CD14-positive monocyte (primary cell): ENCODE data around the gene TMF1. TPM values are rescaled to one million over a fixed set of nuclear protein-coding genes. Genes with fewer than 3 reads are reported as not detected.

ENCODE experiments used
- DNase-seq, 3 donors: peaks; one replicate each; pipeline ENCODE4 v3.0.0-alpha.2; 2011 to 2022
- H2AFZ ChIP-seq: 2 replicates; pipeline ENCODE4 v1.6.0; 2012; ENCODE audit warnings: mild to moderate bottlenecking, low read depth, low read length, inconsistent platforms; ENCODE audit not compliant: insufficient read depth, poor library complexity, severe bottlenecking
- H3K27ac ChIP-seq, 2 donors: 1 replicate in 1 of 2; 2 replicates in 1 of 2; pipeline ENCODE4 v1.5.1; 2012 to 2013; ENCODE audit warnings: low read length in 2 of 2, control low read depth in 1 of 2, inconsistent platforms in 1 of 2, low read depth in 1 of 2, mild to moderate bottlenecking in 1 of 2
- H3K27me3 ChIP-seq, 2 donors: one replicate each; pipeline versions ENCODE4 v1.6.0 to v1.6.1; 2011 to 2013; ENCODE audit warnings: low read length in 2 of 2; ENCODE audit not compliant: control insufficient read depth in 2 of 2, insufficient read depth in 2 of 2
- H3K36me3 ChIP-seq, 2 donors: replicated peaks in 1 of 2; 1 replicate in 1 of 2; 2 replicates in 1 of 2; pipeline versions ENCODE4 v1.5.1 to v1.6.1; 2012 to 2013; ENCODE audit warnings: low read length in 2 of 2, control low read depth in 1 of 2, inconsistent platforms in 1 of 2, mild to moderate bottlenecking in 1 of 2; ENCODE audit not compliant: insufficient read depth in 2 of 2, control insufficient read depth in 1 of 2
- H3K4me1 ChIP-seq, 2 donors: 1 replicate in 1 of 2; 2 replicates in 1 of 2; pipeline versions ENCODE4 v1.5.1 to v1.6.1; 2012 to 2013; ENCODE audit warnings: low read length in 2 of 2, control low read depth in 1 of 2, inconsistent platforms in 1 of 2, mild to moderate bottlenecking in 1 of 2, moderate library complexity in 1 of 2; ENCODE audit not compliant: insufficient read depth in 2 of 2, control insufficient read depth in 1 of 2
- H3K4me2 ChIP-seq: replicated peaks from 2 replicates; pipeline ENCODE3; 2012; ENCODE audit warnings: low read length, moderate library complexity, mild to moderate bottlenecking; ENCODE audit not compliant: poor library complexity, severe bottlenecking; ENCODE audit errors: extremely low read depth
- H3K4me3 ChIP-seq, 3 experiments: fragments of 200-600 bp in 1 of 3; sonication (generic) in 1 of 3; replicated peaks in 1 of 3; 1 replicate in 2 of 3; 2 replicates in 1 of 3; pipeline ENCODE4 v1.5.1; 2011 to 2013; ENCODE audit warnings: low read length in 3 of 3, mild to moderate bottlenecking in 3 of 3, control low read depth in 2 of 3, low read depth in 2 of 3, inconsistent platforms in 1 of 3, moderate library complexity in 1 of 3
- H3K79me2 ChIP-seq: 2 replicates; pipeline ENCODE4 v1.6.0; 2012; ENCODE audit warnings: mild to moderate bottlenecking, control low read depth, inconsistent platforms, low read length, moderate library complexity; ENCODE audit not compliant: insufficient read depth
- H3K9ac ChIP-seq: 2 replicates; pipeline ENCODE4 v1.6.0; 2017; ENCODE audit warnings: low read length, mild to moderate bottlenecking; ENCODE audit not compliant: insufficient read depth, poor library complexity, severe bottlenecking
- H3K9me3 ChIP-seq, 2 donors: replicated peaks in 1 of 2; 1 replicate in 1 of 2; 2 replicates in 1 of 2; pipeline versions ENCODE4 v1.5.1 to v1.6.1; 2012 to 2013; ENCODE audit warnings: low read length in 2 of 2, control low read depth in 1 of 2; ENCODE audit not compliant: control insufficient read depth in 1 of 2, insufficient read depth in 1 of 2
- H4K20me1 ChIP-seq: 2 replicates; pipeline ENCODE4 v1.6.0; 2012; ENCODE audit warnings: mild to moderate bottlenecking, low read length, control low read depth, moderate library complexity; ENCODE audit not compliant: insufficient read depth
- H3K27ac Mint-ChIP-seq, 7 donors: one replicate each; pipeline ENCODE4 v1.8.0; 2020; ENCODE audit warnings: mild to moderate bottlenecking in 7 of 7, mixed read lengths in 7 of 7, moderate library complexity in 6 of 7, inconsistent platforms in 2 of 7
- H3K27me3 Mint-ChIP-seq, 3 donors: one replicate each; pipeline ENCODE4 v1.8.0; 2021 to 2022; ENCODE audit warnings: low read depth in 3 of 3, mild to moderate bottlenecking in 3 of 3, mixed read lengths in 3 of 3, moderate library complexity in 3 of 3, inconsistent platforms in 1 of 3
- H3K36me3 Mint-ChIP-seq, 2 donors: one replicate each; pipeline ENCODE4 v1.8.0; 2020; ENCODE audit warnings: mixed read lengths in 2 of 2, inconsistent platforms in 1 of 2, mild to moderate bottlenecking in 1 of 2
- H3K4me1 Mint-ChIP-seq: one replicate; pipeline ENCODE4 v1.8.0; 2020; ENCODE audit warnings: mild to moderate bottlenecking, mixed read lengths
- H3K4me3 Mint-ChIP-seq, 2 donors: one replicate each; pipeline ENCODE4 v1.8.0; 2020; ENCODE audit warnings: mild to moderate bottlenecking in 2 of 2, mixed read lengths in 2 of 2, moderate library complexity in 1 of 2
- H3K9me3 Mint-ChIP-seq, 7 donors: one replicate each; pipeline ENCODE4 v1.8.0; 2020 to 2022; ENCODE audit warnings: mixed read lengths in 7 of 7, mild to moderate bottlenecking in 6 of 7, moderate library complexity in 6 of 7, inconsistent platforms in 2 of 7
- WGBS: methylation state at CpG from one replicate; pipeline ENCODE4 v1.1.5; 2013; ENCODE audit warnings: missing lambda C conversion rate; ENCODE audit not compliant: insufficient coverage; 5-methylcytosine and 5-hydroxymethylcytosine counted together
- intact Hi-C, 2 donors: fragments of 100-400 bp; cut with micrococcal nuclease; formaldehyde crosslinking; loops; one replicate each; pipeline versions ENCODE4 v1.15.0 to v1.15.1; 2023
- polyA plus RNA-seq, 3 donors: library from polyadenylated mRNA; depleted of rRNA in 1 of 3; unstranded in 2 of 3; stranded (reverse) in 1 of 3; fragments of 300-500 nt in 2 of 3; fragments of >200 nt in 1 of 3; fragmentation: Illumina TruSeq in 2 of 3; gene quantifications; 1 replicate in 2 of 3; 2 replicates in 1 of 3; pipeline ENCODE4 v1.2.3, GENCODE V29; 2012 to 2021
- TF ChIP-seq, protein P1 (sequence below): fragments of 200-600 bp; IDR thresholded peaks from one replicate; pipeline ENCODE4 v1.8.0; 2022; ENCODE audit warnings: antibody characterized with exemption, mild to moderate bottlenecking

TMF1 gene
- polyA plus RNA-seq, 3 donors: 6.4 to 25.6 (median 23.1) TPM

DNA sequence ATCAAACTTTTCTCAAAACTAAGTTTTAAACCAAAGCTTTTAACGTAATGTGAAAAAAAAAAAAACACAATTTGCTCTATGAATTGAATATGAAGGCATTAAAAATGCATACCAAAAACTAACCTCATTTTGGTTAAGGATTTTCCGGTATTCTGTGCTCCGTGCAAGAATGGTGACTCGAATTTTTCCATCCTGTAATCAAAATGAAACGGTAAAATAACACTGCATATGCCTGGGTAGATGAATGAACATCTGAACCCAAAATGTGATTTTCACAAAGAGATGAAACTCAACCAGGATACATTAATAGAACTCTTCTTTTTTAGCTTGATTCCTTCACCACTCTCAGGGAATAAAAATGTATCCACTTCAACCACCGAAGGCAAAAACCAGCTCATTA, 64.8 kb downstream of the TMF1 start:
- no peak for DNase-seq
- no CpG with 5 or more reads among the region's 6 CpGs for WGBS
- intact Hi-C loops: no loop called here
- Histone ChIP-seq H3K79me2 (no peaks in the 10 kb centered on the region), H3K27me3 (no peaks in the 10 kb centered on the region), H3K9me3 (no peaks in the 10 kb centered on the region), H3K9ac (no peak overlapping the region), H3K36me3 (peaks cover 16 to 44% of the 10 kb centered on the region in 2 donors), H3K27ac (no peak overlapping the region), H4K20me1 (no peaks in the 10 kb centered on the region), H2AFZ (no peak overlapping the region), H3K4me1 (peaks cover 0 to 8% of the 10 kb centered on the region in 2 donors), H3K4me2 (no peak overlapping the region), H3K4me3 (no peak overlapping the region)
- Mint-ChIP-seq H3K4me3 (no peak overlapping the region), H3K9me3 (peaks cover 0 to 1% (median 0%) of the 10 kb centered on the region in 7 donors), H3K4me1 (peaks cover 9% of the 10 kb centered on the region), H3K27me3 (no peaks in the 10 kb centered on the region), H3K27ac (no peak overlapping the region), H3K36me3 (peaks cover 46 to 49% of the 10 kb centered on the region in 2 donors)
- TF ChIP-seq, protein P1, sequence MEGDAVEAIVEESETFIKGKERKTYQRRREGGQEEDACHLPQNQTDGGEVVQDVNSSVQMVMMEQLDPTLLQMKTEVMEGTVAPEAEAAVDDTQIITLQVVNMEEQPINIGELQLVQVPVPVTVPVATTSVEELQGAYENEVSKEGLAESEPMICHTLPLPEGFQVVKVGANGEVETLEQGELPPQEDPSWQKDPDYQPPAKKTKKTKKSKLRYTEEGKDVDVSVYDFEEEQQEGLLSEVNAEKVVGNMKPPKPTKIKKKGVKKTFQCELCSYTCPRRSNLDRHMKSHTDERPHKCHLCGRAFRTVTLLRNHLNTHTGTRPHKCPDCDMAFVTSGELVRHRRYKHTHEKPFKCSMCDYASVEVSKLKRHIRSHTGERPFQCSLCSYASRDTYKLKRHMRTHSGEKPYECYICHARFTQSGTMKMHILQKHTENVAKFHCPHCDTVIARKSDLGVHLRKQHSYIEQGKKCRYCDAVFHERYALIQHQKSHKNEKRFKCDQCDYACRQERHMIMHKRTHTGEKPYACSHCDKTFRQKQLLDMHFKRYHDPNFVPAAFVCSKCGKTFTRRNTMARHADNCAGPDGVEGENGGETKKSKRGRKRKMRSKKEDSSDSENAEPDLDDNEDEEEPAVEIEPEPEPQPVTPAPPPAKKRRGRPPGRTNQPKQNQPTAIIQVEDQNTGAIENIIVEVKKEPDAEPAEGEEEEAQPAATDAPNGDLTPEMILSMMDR: no peak

DNA sequence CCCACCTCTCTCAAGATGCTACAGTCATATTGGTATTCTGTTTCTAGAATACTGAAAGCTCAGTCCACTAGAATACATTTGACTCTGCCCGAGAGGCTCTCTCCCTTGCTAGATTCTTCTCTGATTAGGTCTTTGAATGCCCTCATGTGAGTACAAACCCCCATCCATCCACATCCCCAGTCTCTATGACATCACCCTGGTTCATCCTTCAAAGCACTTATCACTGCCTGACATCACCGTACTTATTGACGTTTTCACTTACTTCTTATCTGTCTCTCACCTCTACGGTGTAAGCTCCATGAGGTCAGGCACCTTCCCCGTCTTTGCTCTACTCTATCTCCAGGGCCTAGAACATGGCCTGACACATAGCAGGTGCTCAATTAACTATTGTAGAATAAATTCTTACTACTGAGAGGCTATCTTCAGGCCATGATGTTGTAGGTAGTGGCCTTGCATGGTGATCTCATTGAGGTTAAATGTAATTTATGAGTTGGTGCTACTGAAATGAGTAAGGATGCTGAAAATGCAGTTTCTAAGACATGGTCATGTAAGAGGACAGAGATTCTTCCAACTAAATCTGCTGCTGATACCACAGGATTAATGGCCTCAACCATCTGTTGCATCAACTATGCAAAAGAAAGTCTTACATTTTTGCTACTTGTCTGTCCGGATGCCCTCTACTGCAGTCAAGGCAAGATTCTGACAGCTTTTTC, 65.5 kb downstream of the TMF1 start:
- Mint-ChIP-seq H3K9me3 (peaks cover 0 to under 1% (median 0%) of the 10 kb centered on the region in 7 donors), H3K27me3 (no peaks in the 10 kb centered on the region), H3K4me1 (peaks cover 9% of the 10 kb centered on the region), H3K36me3 (peaks cover 43 to 46% of the 10 kb centered on the region in 2 donors), H3K27ac (no peak overlapping the region), H3K4me3 (no peak overlapping the region)
- H3K27me3 ChIP-seq: no peaks in the 10 kb centered on the region
- no peak overlapping the region for H3K27ac ChIP-seq
- TF ChIP-seq, protein P1: no peak
- H3K9me3 ChIP-seq: no peaks in the 10 kb centered on the region
- WGBS: 100% methylated on average over 3 of the region's 6 CpGs
- no peak overlapping the region for H2AFZ ChIP-seq
- H3K9ac ChIP-seq: no peak overlapping the region
- peaks cover 0 to 8% of the 10 kb centered on the region in 2 donors for H3K4me1 ChIP-seq
- H3K4me2 ChIP-seq: no peak overlapping the region
- DNase-seq: no peak
- H3K4me3 ChIP-seq: no peak overlapping the region
- no peaks in the 10 kb centered on the region for H4K20me1 ChIP-seq
- H3K79me2 ChIP-seq: no peaks in the 10 kb centered on the region
- peaks cover 16 to 44% of the 10 kb centered on the region in 2 donors for H3K36me3 ChIP-seq
- intact Hi-C loops: no loop called here
